HS-5 (cell line): ENCODE data around the gene PARM1.

Source experiments
- DNase-seq: peaks from one replicate; pipeline ENCODE4 v3.0.0-alpha.2; 2012; ENCODE audit warnings: low read depth

Gene PARM1

DNA sequence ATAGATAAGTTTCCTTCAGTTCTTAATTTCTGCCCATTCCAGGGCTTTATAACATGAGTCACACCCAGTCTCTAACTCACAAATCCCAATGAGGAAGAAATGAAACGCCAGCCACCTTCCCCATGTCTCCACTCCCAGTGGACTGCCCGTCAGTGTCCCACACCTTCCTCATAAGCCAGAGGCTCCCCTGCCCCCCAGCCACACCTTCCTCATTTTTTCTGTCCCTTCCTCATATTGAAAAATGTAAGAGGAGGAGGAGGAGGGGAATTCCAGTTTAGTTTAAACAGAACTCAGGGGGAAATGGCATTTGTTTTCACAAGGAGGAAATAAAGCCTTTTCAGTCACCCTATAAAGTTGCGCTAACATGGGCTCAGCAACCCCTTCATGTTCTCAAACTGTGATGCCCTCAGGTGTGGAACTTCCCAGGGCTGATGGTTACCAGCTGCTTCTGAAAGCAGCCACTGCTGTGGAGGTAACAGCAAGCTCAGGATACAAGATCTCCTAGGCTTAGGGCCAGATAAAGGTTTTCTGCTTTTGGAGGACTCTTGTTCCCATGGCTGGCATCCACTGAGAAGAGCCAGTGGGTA, 97.8 kb downstream of the PARM1 start:
- no peak for DNase-seq

DNA sequence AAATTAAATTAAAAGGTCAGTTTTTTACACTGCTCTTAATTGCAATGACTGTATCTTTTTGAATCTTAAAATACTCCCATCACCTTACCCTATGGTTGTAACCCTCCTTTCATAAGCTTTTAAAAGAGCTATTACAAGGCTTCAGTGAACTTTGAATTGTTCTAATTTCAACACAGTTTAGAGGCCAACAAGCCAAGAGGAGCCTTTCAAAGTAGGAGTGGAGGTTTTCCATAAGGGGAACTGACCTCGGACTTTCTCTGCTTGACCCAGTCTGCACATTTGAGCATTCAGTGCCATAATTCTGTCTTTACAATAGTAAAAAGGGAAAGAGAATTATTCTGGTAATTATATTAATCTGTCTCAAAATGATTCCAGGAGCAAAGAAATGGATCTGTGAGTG, 98.9 kb downstream of the PARM1 start:
- DNase-seq: no peak

DNA sequence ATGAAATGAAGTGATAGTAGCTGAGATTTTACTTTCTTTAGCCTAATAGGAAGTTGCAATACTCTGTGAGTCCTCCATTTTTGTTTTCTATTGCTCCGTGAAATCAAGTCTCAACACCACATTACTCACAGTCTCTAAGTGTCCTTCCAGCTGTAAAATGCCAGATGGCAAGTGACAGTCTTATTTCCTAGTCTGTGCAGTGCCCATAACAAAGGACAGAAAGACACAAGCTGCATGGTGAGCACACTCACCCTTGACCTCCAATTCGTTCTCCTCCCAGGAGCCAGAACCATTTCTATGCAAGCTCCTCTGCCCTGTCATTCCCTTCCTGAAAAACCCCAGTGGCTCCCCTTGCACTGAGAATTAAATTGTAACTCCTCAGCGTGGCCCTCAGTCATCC, 101.6 kb downstream of the PARM1 start:
- no peak for DNase-seq

DNA sequence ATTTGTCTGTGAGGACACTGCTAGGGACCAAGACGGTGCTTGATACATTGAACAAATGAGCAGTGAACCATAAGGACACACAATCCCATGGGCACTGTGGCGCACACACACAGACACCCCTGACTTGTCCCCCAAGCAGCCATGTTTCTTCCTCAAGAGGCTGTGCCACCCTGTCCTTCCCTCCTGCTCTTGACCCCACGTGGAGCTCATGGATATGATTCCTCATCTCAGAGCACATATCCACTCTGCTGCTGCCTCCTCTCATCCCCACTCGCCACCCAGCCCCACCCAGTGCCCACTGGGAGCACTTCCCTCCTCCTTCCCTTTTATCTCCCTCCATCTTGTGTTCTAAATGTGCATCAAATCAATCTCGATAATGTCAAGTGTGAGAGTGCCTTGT, 102.4 kb downstream of the PARM1 start:
- no peak for DNase-seq

DNA sequence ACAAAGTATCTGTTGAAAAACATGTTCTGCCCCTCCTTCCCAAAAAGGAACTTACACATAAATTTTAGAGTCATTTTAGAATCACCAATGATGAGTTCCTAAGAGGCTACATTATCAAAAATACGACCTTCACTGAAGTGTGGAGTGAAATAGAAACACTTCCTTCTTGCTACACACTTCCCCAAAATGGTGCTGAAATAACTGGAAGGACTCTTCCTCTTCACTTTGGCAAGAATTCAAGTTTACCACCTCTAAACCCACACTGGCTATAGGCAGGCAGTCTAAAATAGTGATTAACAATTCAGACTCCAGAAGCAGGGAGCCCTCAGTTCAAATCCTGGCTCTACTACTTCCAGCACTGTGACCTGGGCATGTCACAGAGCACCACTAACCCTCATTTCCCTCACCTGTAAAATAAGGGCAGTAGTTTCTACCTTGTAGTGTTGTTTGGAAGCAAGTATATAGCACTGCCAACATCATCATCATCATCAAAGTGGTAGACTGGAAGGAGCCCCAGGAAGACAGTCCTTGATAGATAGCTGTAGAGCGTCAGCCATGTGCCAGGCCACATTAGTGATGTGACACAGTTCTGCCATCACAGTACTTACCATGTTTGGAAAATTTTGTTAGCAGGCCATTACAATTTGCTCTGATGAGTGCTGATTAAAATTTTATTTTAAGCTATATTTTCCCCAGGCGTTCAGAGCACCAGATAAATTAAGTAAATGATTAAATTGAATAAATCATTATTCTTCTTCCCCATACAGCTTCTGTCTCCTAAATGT, 103.3 kb downstream of the PARM1 start:
- DNase-seq: no peak

DNA sequence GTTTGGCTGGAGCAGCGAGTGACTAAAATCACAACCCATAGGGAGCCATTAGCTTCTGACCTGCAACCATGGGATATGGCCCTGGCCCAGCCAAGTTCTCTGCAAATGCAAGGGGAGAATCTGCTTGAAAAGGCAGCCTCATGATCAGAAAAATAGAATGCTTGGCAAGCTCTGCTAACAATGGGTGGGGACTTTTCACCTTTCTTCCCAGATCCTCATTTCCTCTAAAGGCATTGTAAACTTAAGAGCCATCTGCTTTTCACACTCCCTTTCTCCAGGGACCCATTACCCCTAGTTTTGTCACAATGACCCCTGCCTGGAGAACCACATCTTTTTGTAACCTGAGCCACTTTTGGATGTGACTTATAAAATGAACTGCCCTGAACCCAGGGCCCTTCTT, 104.3 kb downstream of the PARM1 start:
- no peak for DNase-seq

DNA sequence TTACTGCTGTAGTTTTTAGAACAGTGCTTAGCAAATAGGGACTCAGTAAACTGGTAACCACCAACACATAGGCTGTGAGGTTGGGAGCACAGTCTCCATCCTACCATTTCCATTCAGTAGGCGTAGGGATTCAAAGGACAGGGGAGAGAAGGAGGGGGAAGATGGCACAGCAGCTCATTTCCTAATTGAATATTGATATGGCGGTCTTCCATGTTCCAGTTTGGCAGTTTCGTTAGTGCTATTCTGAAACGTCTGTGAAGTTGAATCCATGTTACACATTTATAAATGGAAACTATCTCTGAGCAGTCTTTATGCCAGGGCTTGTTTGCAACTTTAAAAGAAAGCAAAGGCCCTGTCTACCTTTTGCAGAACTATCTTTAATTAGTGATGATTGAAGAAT, 105.5 kb downstream of the PARM1 start:
- DNase-seq: no peak

DNA sequence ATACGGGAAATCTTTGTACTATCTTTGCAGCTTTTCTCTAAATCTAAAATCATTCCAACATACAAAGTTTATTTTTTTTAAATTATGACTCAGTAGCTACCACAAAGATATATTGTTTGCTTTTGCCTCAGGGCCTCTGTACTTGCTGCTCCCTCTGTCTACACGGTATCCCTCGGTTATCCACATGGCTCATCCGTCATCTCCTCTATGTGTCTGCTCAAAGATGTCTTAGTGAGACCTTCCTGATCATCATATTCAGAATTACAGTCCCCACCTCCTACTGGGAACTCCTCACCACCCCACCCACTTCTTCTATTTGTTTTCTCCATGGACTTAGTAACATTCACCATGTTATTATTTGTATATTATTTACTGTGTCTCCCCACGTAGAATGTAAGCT, 107.8 kb downstream of the PARM1 start:
- DNase-seq: no peak

DNA sequence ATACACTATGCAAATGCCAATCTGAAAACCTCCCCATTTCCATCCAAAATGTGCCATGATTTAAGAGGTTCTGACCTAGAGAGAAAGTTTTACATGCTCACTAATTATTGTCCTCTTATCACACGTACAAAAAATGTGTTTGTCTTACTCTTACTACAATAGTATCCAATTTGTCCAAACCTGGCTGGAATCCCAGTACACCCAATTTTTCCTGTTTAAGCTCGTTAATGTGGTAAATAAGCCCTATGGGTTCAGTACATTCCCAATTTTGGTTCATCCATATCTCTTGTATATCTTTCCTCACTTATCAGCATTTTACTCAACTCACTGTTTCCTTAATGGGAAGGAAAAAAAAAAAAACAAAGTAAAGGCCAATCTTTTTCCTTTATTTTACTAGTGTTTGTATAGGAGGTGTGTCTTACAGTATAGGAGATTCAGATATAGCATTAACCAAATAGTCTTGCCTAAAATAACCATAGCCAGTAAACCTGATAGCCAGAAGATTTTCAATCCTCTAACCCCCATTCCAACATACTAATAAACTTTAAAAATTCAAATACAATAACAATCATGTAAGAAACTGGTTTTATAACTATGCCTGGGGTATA, 109.8 kb downstream of the PARM1 start:
- DNase-seq: no peak

DNA sequence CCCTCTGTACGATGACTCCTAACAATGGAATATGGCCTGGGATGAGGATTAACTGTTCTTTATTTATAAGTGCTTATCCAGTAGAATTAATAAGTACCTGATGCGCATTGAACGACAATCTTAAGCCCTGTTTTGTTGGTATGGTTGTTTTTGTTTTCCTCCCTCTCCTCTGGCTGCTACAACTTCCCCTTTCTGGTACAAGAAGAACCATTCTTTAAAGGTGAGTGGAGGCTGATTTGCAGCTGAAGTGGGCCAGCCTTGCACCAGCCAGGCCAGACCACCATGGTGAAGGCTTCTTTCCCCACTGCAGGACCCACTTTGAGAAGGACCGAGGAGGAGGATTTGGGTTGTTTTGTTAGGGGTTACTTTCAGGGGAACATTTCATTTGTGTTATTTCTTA, 113.3 kb downstream of the PARM1 start:
- DNase-seq: no peak

DNA sequence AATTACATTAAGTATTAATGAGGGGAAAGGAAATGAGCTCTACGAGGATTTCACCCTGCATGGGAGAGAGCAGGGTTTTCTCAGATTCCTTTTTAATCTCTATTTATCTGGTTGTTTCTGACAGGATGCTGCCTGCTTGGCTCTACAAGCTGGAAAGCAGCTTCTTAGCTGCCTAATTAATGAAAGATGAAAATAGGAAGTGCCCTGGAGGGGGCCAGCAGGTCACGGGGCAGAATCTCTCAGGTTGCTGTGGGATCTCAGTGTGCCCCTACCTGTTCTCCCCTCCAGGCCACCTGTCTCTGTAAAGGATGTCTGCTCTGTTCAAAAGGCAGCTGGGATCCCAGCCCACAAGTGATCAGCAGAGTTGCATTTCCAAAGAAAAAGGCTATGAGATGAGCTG, 113.7 kb downstream of the PARM1 start:
- no peak for DNase-seq

DNA sequence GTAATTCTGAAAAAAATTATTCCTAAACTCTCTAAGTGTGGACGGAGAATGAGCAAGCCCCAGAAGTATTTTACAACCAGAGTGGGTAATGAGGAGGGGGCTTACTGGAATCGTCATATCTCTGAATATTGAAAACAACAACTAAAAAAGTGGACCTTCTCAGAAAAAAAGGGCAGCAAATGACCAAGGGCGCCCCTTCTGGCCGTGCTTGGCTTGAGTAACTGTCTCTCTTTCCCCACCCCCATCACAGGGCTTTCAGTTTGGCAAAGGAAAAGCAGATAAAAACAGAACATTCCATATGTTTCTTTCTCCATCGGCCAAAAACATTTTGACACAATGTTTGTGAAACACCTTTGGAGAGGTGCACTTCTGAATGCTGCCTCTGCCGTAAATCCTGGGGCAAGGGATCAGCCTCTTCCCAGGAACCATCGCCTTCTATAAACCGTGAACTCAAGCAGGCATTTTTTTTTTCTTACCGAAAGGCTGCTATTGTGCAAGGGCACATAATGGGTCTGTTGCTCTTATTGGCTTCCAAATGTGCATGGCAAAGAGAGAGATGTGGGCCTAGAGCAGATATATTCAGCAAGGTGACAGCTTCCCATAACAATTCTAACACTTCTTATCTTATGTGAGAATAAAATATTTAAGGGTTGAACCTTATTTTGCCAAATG, 115.4 kb downstream of the PARM1 start:
- DNase-seq: no peak

DNA sequence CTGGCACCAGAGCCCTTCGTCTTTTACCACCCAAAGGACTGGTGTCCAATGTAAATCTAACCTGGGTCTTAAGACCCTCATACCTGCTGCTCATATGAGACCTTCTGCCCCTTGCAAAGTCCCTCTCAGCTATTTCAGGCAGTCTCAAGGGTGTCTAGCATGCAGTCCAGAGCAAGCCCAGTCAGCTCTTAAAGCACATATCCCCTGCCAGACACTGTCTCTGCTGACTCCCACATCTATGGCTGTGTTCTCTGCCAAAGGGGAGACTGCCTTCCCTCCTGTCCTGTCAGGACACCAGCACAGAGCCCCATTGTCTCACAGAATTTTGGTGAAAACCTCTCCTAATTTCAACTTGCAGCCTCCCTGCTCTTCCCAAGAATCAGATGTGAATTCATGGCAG, 118.5 kb downstream of the PARM1 start:
- no peak for DNase-seq

DNA sequence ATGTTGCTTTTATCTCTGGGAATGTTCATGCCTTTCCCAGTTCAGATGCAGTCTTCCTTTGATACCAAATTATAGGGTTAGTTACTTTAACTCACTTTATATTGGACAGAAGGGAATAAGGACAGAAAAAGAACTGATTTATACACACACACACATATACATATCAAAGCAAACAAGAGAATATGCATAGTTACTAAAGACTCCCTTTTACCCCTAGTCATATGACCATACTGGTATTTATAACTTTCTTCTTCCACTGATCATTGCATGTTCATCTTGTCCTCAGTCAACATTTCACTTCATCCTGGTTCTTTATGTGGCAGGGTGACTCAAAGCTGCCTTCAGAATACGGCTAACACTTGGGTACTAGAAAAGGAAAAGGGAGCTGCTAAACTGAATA, 120.4 kb downstream of the PARM1 start:
- DNase-seq: no peak

DNA sequence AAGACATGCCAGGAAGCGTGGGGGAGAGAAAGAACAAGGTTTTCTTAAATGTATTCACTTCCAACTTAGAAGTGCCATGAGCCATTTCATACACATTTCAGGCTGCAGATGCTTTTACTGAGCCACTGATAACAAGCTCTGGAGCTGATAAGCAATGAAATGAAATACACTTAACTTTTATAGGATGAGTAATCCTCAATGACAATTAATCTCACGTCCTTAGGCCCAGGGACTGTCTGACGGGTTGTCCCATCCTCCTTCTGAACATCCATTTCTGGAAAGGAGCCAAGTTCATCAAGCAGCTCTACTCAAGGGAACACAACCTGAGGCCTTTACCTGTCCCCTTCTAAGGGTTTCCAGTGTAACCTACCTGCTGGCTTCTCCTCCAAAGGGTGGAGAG, 121.2 kb downstream of the PARM1 start:
- DNase-seq: no peak

DNA sequence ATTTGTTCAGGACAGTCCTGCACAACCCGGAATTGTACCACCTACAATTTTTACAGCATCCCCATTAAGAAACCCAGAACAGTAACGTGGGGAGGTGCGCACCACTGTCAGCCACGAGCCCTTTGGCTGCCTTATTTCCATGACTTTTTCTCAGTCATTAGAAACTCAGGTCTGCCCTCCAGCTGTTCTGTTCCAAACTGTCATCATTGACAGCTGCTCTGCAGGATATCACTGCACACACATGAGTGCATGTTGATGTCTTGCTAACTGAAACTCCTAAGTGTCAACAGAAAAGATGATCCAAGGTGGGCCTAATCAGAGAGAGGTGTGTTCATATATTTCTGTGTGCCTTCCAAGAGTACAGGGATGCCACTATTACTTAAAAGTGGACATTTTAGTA, 123.4 kb downstream of the PARM1 start:
- DNase-seq: no peak

DNA sequence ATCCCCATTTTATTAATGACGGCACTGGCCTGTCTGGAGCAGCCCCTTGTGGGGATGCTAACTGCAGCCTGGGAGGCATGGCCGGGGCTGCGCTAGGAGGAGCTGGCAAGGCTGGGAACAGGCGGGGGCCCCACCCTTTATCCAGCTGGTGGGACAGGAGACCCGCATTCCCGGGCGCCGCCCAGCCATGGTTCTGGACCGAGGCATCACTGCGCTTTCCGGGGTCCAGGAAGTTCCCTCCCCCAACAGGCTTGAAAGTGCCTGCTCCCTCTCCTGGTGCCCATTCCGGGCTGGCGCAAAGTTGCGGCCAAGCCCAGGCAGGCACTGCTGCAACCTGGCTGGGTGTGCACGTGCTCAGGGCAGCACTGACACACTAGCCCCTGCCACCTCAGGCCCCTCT, 124.5 kb downstream of the PARM1 start:
- DNase-seq: no peak

DNA sequence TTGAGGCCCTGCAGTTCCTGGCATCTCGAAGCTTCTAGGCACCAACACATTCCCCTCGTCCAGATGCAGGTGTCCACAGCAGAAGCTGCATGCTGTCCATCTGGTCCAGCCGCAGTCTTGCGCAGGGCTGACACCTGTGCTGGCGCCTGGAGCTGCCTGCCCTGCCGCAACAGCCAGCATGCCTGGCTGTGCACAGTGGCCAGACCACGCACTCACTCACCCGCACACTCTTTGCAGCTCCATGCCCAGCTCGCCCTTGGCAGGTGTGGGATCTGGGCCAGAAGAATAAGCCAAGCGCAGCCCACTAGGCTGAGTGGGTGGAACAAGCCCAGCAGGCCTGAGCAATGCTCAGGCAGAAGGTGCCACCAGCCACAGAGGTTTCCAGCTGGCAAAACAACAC, 125.6 kb downstream of the PARM1 start:
- DNase-seq: no peak

DNA sequence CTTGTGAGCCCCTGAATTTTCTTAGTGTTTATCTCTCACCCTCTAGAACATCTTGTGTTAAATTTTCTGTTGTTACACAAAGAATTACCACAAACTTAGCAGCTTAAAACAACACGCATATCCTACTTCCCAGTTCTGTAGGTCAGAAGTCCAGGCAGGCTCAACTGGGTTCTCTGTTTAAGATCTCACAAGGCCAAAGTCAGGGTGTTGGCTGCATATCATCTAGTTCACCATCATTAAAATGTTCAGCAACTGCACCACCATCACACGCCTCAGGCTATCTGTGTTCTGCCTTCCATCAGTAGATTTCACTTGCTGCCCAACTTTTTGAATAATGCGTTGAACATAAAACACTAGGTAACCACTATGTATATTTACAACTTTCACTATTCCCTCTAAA, 130.5 kb downstream of the PARM1 start:
- DNase-seq: no peak

DNA sequence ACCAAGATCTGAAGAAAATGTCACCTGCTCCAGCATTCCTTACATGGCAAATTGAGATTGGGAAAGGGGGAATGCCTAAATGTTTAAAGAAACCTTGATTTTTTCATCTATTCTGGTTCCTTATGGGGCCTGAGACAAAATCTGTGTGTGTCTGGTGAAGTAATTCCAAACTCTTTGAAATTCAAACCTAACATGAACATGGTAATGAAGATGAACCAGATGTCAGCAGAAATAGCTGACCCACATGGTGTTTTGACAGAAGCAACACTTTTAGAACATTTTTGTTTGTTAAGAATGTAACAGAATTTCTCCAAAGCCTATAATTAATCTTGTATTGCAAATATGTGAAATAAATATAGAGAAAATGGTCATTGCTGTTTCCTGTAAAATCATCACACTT, 133.0 kb downstream of the PARM1 start:
- DNase-seq: no peak

DNA sequence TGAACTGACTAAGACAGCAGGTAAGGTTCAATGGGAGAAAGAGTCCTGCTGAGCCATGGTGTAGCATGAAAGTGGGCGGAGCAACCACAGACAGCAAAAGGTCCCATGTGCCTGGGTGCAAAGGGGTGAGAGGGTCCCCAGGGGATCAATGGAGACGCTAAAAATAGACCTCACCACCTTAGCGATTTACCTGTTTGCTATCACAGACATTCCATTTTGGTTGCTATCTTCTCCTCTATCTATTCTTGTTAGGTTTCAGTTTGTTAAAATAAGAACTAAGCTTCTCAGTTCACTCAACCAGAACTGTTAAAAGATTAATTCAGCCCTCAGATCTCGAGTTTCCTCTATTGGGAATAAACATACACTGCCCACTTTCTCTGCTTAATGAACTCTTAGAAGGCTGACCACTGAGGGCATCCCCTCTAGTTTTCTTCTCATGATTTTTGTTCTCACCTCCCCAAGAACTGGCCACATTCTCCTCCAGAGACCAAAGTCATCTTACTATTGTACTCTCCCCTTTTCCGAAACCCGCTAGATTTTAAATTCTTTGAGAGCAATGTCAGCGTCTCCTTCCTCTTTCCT, 136.7 kb downstream of the PARM1 start:
- no peak for DNase-seq

DNA sequence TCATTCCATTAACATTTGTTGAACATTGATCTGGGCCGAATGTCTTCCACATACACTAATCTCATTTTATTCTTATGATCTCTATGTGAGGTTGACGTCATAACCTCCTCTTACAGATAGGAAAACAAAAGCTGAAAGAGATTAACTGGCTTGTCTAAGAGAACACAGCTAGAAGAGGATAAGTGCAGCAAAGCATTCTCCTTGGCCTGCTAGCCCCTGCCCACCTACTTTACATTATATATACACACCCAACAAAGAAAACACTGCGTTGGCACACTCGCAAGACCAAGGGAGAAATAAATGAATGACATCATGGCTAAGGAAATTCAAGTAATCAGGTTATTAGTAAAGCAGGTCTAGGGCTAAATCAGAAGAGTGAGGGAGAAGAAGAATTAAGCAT, 138.4 kb downstream of the PARM1 start:
- no peak for DNase-seq

DNA sequence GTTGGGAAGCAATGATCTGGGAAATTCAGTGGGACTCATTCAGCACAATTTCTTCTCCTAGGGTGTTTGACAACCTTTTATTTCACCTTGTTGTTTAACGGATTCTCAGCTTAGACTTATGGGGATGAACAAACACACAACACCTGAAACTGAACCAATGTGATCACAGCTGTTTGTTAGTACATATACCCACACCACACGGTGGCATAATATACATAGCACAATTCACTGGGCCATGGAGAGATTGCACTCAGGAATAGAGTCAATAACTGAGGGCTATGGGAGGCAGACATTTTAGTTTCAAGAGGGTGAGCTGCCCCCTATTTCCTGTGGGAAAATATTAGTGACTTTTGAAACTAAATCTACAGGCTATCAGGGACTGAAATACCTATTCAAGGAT, 148.0 kb downstream of the PARM1 start:
- no peak for DNase-seq
